Cardiac fibroblast (primary cell): ENCODE measurements around the gene SNED1.

Experiments
- DNase-seq, 2 donors: peaks; one replicate each; pipeline versions ENCODE4 v3.0.0 to v3.0.0-alpha.2; 2010; ENCODE audit warnings: low read depth in 2 of 2
- H3K4me3 ChIP-seq, 2 donors: replicated peaks in 1 of 2; 1 replicate in 1 of 2; 2 replicates in 1 of 2; pipeline ENCODE4 v1.5.1; 2011; ENCODE audit warnings: low read depth in 2 of 2, low read length in 2 of 2, mild to moderate bottlenecking in 2 of 2, moderate library complexity in 1 of 2
- TF ChIP-seq, protein P1 (sequence below): IDR thresholded peaks from one replicate; pipeline ENCODE4 v1.5.1; 2011; ENCODE audit warnings: low read depth, mild to moderate bottlenecking, low read length, inconsistent platforms

SNED1 gene

DNA sequence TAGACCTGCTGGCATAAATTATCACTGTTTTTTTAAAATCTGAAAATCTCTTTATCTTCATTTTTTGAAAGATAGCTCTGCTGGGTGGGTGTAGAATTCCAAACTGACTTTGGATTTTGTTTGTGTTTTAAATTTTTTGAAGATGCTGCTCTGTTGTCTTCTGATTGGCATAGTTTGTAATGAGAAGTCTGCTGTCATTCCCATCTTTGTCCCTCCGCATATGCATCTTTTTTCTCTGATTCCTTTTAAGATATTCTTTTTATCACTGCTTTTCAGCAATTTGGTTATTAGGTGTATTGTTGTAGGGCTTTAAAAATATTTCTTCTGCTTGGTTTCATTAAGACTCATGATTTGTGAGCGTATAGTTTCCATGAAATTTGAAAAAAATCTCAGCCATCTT is 7.2 kb downstream of the SNED1 start:
- TF ChIP-seq, protein P1, sequence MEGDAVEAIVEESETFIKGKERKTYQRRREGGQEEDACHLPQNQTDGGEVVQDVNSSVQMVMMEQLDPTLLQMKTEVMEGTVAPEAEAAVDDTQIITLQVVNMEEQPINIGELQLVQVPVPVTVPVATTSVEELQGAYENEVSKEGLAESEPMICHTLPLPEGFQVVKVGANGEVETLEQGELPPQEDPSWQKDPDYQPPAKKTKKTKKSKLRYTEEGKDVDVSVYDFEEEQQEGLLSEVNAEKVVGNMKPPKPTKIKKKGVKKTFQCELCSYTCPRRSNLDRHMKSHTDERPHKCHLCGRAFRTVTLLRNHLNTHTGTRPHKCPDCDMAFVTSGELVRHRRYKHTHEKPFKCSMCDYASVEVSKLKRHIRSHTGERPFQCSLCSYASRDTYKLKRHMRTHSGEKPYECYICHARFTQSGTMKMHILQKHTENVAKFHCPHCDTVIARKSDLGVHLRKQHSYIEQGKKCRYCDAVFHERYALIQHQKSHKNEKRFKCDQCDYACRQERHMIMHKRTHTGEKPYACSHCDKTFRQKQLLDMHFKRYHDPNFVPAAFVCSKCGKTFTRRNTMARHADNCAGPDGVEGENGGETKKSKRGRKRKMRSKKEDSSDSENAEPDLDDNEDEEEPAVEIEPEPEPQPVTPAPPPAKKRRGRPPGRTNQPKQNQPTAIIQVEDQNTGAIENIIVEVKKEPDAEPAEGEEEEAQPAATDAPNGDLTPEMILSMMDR: no peak
- DNase-seq: no peak
- no peak overlapping the region for H3K4me3 ChIP-seq

DNA sequence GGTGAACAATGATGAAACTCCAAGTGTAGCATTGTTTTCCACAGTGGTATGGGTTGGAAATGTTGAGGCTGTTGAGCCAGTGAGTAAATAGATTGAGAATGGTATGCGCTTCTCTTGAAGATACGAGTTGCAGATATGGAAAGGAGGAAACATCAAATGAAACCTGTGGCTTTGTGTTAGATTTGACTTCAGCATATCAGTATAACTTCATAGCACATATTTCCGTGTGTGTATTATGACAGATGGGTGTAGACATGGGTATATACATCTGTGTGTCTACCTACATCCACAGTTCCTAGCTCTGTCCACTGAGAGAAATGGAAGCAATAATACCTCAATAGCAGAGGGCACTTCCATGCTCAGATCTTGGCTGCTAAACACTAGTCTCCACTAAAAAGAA is 8.0 kb downstream of the SNED1 start:
- TF ChIP-seq, protein P1: no peak
- no peak for DNase-seq
- H3K4me3 ChIP-seq: no peak overlapping the region

DNA sequence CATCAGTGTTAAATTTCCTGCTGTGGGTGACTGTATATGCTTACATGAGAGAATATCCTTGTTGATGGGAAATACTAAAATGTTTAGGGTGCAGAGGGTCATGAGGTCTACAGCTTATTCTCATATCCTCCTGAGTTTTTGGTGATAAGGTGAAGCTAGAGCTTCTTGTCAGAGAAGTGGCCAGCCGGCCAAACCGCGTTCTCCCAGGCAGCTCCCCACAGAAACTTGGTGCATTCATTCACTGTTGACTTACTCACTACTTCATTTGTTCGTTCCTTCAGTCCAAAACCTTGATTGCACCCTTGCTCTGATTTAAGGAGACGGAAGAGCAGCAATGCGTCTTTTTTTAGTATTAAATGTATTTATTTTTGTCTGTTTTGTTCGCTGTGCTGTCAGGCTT is 8.7 kb downstream of the SNED1 start:
- TF ChIP-seq, protein P1: no peak
- no peak for DNase-seq
- no peak overlapping the region for H3K4me3 ChIP-seq

DNA sequence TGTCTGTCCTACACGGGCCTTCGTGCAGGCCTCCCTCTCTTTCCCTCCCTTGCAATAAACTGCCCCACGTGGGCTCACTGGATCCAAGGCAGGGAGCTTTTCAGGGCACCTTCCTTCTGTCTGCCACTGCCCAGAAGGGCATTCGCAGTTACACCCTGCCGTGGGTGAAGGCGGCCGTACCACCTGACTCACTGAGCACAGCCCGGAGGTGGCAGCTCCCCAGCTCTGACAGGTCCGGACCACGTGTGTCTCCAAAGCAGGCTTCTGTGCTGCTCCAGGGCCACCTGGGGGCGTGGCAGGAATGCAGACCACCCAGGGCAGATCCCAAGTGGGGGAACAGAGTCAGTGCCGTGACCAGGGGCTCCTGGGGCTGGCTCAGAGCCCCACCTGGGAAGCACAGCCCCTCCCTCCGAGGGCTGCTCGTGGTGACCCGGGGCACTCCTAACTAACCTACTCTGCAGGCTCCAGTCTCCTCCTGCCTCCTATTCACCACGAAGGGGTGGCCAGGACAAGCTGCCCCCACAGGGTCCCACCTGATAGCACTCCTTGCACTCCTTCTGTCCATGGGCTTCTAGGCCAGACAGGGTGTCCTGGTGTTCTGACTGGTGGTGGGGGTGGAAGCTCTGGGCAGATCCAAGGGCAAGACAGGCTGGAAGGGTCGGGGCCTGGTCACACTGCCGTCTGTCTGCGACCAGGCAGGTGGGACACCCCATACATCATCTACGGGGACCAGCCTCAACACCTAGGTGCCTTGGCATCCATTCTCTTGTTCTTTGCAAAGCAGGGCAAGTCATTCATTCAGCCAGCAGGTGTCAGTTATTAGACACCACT is 9.7 kb downstream of the SNED1 start:
- no peak for DNase-seq
- H3K4me3 ChIP-seq: no peak overlapping the region
- TF ChIP-seq, protein P1: no peak

DNA sequence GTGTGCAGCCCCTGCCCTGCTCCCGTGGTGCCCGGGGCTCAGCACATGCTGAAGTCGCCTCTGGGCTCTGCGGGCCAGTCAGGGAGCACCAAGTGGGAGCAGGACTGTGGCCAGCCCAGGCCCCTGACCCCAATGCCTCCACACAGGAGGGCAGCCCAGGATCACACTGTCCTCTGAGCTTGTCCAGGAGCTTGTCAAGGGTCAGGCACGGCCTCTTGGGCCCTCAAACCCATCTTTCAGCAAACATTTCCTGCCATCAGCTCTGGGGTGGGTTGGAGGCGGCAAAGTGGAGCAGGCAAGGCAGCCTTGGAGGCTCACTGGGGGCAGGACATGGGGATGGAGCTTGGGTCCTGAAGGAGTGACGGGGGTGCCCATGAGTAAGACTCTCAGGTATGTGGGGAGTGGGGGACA is 10.3 kb downstream of the SNED1 start:
- no peak for DNase-seq
- TF ChIP-seq, protein P1: no peak
- H3K4me3 ChIP-seq: no peak overlapping the region

DNA sequence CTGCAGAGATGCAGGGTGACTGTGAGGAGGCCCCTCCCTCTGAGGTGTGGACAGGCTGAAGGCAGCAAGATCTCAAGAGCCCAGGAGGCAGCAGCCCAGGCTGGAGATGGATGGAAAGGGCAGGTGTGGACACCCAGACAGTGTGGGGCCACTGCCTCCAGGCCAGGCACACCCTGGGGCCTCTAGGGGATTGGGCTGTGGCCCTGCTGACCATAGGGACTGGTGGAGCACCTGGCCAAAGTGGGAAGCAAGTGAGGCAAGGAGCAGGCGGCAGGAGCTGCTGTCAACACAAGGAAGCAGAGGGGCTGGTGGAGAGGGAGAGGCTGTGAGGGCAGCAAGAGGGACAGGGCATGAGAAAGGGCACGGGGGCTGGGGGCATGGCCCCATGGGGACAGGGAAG is 10.8 kb downstream of the SNED1 start:
- no peak for DNase-seq
- TF ChIP-seq, protein P1: no peak
- H3K4me3 ChIP-seq: no peak overlapping the region
